HG03095 (cell line): ENCODE data around the gene LARGE1.

ENCODE experiments used
- ATAC-seq: cut with Tn5 transposase; IDR thresholded peaks from one replicate; pipeline ENCODE4 v1.9.1; 2021; ENCODE audit warnings: moderate library complexity; ENCODE audit not compliant: unreplicated experiment

Gene LARGE1

DNA sequence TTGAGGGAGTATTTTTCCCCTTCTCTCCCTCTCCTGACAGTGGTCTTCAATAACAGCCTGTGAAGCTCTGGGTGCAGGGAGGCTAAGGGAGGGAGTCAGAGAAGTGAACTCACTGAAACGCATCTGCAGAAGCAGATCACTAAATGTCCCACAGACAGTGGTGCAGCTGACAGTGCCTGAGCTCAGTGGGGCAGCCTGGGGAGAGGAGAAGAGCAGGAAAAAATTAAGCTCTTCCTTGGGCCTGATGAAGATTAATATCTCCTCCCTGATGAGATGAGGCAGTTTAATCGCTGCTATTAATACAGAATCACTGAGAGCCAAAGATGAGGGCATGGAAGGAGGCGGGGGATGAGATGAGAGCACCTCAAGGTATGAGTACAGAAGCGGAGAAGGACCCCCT, 180.8 kb downstream of the LARGE1 start:
- ATAC-seq = no peak

GRCh38 chr22:33737662-33738061, 182.6 kb downstream of the LARGE1 start:
- ATAC-seq = no peak

DNA sequence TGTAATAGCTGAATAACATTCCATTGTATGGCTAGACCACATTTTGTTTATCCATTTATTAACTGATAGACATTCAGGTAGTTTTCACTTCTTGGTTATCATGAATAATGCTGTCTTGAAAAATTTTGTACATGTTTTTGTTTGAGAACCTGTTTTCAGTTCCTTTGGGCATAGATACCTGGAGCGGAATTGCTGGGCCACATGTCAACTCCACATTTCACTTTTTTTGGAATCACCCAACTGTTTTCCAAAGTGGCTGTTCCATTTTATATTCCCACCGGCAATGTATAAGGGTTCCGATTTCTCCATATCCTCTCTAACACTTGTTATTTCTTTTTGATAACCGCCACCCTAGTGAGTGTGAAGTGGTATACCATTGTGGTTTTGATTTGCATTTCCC, 184.3 kb downstream of the LARGE1 start:
- no peak for ATAC-seq

DNA sequence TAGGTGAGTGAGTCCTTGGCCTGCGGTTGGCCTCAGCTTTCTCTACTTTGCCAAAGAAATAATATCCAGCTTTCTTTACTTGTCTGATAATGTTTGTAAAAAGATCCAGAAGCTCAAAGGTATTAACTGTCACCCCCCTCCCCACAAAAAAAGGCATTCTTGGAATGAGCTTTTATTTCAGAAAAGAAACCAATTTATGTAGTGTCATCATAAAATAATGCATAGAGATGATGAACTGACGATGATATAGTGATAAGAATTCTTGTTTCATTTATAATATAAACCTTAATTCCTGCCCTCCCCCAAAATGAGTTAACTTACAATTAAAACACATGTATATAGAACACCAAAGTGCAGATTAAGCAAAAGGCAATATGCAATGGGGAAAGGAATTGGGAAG, 191.4 kb downstream of the LARGE1 start:
- ATAC-seq = no peak

DNA sequence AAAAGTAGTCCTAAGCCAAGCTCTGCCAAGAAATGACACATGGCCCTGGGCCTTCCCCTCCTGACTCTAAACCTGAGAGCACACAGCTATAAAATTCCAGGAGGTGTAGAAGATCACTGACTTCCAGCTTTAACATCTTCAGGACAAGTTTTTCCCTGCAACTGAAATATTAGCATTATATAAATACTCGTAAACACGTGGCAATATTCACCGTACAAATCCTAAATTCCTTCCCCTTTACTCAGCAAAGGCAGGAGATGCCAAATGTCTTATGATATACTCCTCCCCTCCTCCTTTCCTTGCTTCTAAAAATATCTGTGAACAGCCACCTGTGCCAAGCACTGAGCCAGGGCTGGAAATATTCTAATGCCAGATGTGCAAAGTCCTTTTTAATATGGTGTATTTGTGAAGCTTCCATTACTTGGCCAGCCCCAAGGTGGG, 194.0 kb downstream of the LARGE1 start:
- no peak for ATAC-seq

DNA sequence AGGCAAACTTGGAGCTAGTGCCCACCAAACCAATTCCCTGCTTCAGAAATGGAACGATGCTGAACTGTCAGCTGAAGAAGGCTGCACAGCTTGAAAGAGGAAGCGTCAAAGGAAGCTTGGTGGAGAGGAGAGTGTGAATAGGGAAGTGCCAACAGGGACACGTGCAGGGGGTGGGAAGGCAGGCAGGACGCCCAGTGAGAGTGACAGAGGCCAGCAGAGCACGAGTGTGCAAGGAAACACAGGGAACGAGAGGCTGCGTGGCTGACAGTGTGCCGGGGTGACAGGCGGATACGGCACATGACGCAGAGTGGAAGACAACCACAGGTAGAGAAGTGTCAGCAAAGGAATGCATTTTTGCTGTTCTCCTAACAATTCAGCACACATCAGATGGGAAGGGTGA, 196.4 kb downstream of the LARGE1 start:
- ATAC-seq = no peak

DNA sequence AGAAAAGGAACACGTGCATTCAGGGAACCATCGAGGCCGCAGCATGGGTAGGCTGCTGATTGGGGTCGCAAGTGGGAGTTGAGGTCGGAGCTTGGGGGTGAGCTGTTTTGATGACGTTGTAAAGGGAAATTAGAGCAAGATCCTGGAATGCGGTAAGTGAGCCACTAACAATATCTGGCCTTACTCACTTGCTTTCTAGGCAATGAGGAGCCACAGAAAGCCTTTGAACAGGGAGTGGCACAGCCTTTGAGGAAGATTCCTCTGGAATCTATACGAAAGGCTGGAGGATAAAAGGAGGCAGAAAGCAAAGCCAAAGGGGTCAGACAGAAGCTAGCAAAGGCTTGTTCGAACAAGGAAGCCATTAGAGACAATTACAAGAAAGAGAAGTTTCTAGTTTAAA, 197.5 kb downstream of the LARGE1 start:
- no peak for ATAC-seq

GRCh38 chr22:33720166-33720878, 200.0 kb downstream of the LARGE1 start:
- no peak for ATAC-seq

DNA sequence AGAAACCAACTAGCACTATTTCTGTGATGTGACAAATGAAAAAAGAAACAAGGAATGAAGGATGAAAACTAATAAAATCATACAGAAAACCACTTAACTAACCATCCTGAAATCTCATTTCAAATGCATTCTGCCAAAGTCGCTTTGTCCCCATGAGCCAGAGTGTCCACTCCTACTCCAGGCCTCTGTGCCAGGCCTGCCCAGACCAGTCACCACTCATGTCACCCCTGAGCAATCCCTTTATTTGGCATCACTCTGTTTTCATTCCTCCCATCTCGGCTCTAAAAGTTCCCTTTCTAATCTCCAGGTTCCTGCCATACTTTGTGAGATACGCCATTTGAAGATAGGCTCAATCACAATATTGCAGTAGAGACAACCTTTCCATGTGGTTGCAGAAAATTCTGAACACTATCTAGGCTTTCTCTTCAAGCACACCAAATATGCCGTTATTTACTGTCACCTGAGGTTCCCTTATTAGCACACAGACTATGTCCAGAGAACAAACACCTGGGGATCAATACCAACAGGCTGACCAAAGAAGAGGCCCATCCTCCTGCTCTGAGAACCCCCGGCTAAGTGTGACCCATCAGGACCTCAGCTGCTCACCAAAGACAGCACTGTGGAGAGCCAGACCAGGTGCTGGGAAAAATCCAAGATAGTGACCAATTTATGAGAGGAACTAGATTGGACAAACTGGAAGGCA, 202.4 kb downstream of the LARGE1 start:
- no peak for ATAC-seq

GRCh38 chr22:33715237-33715985, 204.9 kb downstream of the LARGE1 start:
- ATAC-seq = no peak

GRCh38 chr22:33710326-33710725, 209.9 kb downstream of the LARGE1 start:
- ATAC-seq = no peak

DNA sequence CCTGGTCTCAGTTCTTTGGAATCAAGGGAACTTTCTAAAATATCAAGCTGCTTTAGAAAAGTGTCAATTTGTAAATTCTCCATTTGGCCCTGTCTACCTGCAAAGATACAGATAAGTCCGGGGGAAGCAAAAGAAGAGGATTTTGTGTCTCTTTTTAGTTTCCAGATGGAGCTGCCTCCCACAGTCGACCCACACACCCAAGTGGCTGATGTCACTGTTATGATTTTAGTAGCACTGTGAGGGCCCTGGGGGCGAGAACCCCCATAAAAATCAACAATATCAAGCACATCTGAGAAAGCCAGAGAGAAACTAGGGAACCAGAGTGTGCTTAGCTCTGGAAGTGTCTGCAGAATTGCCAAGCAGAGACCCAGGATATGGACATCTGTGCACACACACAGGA, 212.7 kb downstream of the LARGE1 start:
- no peak for ATAC-seq

DNA sequence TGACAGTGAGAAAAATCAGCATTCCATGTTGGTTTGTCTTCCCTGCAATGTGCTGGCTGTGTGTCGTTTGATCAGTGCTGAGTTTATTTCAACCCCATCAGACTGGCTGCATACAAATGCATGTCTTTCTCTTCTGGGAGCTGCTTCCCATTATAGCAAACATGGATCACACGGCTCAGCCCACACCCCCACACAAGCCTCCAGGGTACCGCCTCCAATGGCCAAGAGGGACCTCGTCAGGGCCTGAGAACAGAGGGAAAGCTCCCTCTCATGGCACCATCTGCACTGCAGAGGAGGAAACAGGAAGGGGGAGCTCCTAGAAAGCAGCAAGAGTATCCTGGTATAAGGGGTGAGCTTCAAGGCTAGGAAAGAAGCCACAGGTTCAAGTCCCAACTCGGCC, 214.2 kb downstream of the LARGE1 start:
- ATAC-seq = no peak

DNA sequence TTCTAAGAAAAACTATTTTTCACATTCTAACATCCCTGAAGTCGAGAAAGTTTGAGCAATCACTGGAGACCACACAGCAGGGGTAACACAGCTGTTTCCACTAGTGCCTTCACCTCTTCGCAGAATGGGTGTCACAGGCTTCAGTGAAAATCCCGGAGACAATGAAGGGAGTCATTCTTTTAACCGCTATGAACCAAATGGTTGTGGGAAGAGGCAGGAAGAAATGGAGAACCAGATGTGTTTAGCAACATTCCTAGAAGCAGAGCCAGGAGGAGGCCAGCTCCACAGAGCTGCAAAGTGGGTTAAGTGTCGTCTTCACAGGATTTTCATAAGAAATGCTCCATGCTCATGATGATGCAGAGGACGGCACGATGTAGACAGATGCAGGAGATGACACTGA, 221.1 kb downstream of the LARGE1 start:
- no peak for ATAC-seq

GRCh38 chr22:33697640-33698039, 222.6 kb downstream of the LARGE1 start:
- no peak for ATAC-seq

DNA sequence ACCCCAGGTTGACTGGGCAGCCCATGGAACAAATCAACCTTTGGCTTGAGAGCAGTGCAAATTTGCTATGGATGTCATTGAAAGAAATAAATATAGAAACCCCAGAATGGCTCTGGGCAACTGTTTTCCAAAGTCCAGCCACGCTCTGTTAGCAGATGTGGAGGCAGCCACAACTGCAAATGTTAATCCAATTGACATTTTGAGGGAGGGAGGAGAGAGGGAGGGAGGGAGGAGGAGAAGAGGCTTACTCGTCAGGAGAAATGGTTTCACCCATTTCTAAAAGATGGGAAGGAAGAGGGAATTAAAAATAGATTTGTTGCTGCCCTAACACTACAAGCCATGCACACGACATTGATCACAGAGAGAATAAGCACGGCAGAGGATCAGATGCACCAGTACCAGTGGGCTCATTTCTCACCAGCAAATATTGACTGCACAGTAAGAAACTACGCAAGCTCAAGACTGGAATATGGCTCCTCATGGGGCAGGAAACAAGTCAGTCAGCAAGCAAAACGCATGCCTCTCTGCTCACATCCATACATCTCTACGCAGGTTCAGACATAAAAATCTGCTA, 229.1 kb downstream of the LARGE1 start:
- ATAC-seq = no peak

DNA sequence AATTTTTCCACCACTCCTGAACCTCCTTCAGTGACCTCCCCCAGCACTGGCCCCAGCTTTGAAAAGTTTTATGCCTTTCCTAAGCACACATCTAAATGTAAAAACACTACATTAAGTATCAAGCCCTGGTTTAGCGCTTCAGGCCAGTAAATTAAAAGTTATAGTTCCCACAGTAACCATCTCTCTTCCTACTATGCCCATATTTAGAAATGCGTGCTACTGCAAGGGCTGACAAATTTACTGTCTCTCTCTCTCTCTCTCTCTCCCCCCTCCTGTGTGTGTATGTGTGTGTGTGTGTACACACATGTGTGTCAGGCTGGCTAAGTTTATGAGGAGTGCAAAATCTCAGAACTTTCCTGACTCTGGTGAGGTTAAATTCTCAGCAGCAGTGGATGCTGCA, 231.4 kb downstream of the LARGE1 start:
- ATAC-seq = no peak

GRCh38 chr22:33687464-33687863, 232.8 kb downstream of the LARGE1 start:
- ATAC-seq = no peak

DNA sequence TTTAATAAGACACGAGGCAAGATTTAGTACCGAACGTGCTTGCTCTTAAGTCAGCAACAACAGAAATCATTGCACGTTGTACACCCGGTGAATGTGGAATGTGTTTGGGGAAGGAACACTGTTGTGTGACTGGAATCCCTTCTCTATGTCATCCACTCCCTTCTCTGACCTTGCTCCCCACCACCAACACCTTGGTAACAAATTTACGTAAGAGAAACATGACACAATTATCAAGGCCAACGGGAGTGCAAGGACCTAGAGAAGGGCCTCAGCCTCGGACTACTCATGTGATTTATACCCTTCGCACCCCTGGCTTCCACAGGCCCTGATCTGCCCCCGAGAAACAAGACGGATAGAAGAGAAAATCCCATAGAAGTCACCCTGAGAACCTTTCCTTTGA, 236.2 kb downstream of the LARGE1 start:
- no peak for ATAC-seq

GRCh38 chr22:33682927-33683326, 237.3 kb downstream of the LARGE1 start:
- no peak for ATAC-seq

DNA sequence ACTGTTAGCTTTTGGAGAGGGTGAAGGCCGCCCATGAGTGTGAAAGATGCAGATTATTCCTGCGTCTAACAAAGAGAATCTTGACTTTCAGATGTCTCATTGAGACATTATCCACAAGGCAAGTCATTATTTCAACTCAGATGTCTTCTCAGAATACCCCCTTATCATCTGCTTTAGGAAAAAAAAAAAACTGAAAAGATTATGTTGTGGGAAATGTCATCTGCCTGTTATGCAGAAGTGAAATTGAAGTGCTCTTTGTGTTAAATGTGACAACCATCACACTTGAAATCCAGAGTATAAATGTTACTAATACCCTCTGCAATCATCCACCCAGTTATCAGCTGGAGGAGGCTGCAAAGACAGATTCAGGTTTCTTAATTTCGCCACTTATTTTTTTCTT, 239.6 kb downstream of the LARGE1 start:
- no peak for ATAC-seq

- no peak for ATAC-seq
Observed at GRCh38 chr22:33678523-33678922, 241.8 kb downstream of the LARGE1 start.
